HG03135 (cell line): ENCODE results near the gene VPREB3.

Experiments
- ATAC-seq: cut with Tn5 transposase; IDR thresholded peaks from one replicate; pipeline ENCODE4 v1.9.1; 2021; ENCODE audit warnings: mild to moderate bottlenecking, moderate library complexity; ENCODE audit not compliant: unreplicated experiment

Gene VPREB3

DNA sequence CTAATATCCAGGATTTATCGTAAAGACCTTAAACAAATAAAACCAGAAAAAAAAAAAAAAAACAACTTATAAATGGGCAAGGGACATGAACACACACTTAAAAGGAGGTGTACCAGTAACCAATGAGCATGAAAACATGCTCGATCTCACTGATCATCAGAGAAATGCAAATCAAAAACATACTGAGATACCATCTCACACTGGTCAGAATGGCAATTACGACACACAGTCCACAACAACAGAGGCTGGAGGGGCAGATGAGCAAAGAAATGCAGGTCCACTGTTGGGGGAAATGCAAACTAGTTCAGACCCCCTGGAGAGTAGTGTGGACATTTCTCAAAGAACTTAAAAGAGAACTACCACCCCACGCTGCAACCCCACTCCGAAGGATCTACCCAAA is 50.2 kb downstream of the VPREB3 start:
- ATAC-seq = no peak
